Thyroid gland (tissue), 4 donors: ENCODE data around the gene RASA3. TPM values are rescaled to one million over a fixed set of nuclear protein-coding genes. Genes with fewer than 3 reads are reported as not detected.
"Not testable (repeated sequence)": the region's sequence is repeated elsewhere in the genome, so short reads cannot be mapped to it uniquely, and the experiment has no call there.

Experiments used
- DNase-seq, 2 donors: peaks; one replicate each; pipeline ENCODE4 v3.0.0-alpha.2; 2019
- H3K27ac ChIP-seq, 3 donors: fragments of 200-600 bp; sonication (generic); 1 replicate in 2 of 3; 2 replicates in 1 of 3; pipeline ENCODE4 v1.5.1; 2016 to 2019; ENCODE audit warnings: mild to moderate bottlenecking in 1 of 3, moderate library complexity in 1 of 3
- H3K27me3 ChIP-seq: fragments of 200-600 bp; sonication (generic); one replicate; pipeline ENCODE4 v1.5.1; 2019
- H3K36me3 ChIP-seq, 2 donors: fragments of 200-600 bp; sonication (generic); one replicate each; pipeline ENCODE4 v1.5.1; 2016 to 2019
- H3K4me1 ChIP-seq, 2 donors: fragments of 200-600 bp; sonication (generic); one replicate each; pipeline ENCODE4 v1.5.1; 2017 to 2019
- H3K4me3 ChIP-seq, 3 donors: fragments of 200-600 bp; sonication (generic); replicated peaks in 1 of 3; 1 replicate in 2 of 3; 2 replicates in 1 of 3; pipeline ENCODE4 v1.5.1; 2016; ENCODE audit warnings: mild to moderate bottlenecking in 1 of 3
- H3K9me3 ChIP-seq: fragments of 200-600 bp; sonication (generic); one replicate; pipeline ENCODE4 v1.5.1; 2017
- POLR2A ChIP-seq, 2 donors: fragments of 450-650 bp; IDR thresholded peaks; one replicate each; pipeline ENCODE4 v1.6.1; 2017; ENCODE audit warnings: antibody characterized with exemption in 2 of 2, mild to moderate bottlenecking in 2 of 2, moderate library complexity in 1 of 2
- WGBS, 2 donors: methylation state at CpG; one replicate each; pipeline ENCODE4 v1.1.5; 2017; 5-methylcytosine and 5-hydroxymethylcytosine counted together
- intact Hi-C: fragments of 100-400 bp; cut with DNase I; formaldehyde crosslinking; loops from one replicate; pipeline ENCODE4 v1.15.1; 2023
- total RNA-seq, 4 donors: library from RNA; depleted of rRNA; stranded (reverse); fragments of >200 nt; gene quantifications; one replicate each; pipeline ENCODE4 v1.2.3, GENCODE V29; 2016
- TF ChIP-seq, protein P1 (sequence below), 6 experiments: fragments of 200-600 bp in 3 of 6; fragments of 450-650 bp in 3 of 6; sonication (generic) in 3 of 6; IDR thresholded peaks; one replicate each; pipeline ENCODE4 v1.5.1; 2016 to 2019; ENCODE audit warnings: antibody characterized with exemption in 6 of 6, mild to moderate bottlenecking in 2 of 6, inconsistent platforms in 1 of 6, moderate library complexity in 1 of 6

RASA3 gene
- total RNA-seq, 4 donors from 2014 or later = 22.3 to 32.3 (median 25.5) TPM

DNA sequence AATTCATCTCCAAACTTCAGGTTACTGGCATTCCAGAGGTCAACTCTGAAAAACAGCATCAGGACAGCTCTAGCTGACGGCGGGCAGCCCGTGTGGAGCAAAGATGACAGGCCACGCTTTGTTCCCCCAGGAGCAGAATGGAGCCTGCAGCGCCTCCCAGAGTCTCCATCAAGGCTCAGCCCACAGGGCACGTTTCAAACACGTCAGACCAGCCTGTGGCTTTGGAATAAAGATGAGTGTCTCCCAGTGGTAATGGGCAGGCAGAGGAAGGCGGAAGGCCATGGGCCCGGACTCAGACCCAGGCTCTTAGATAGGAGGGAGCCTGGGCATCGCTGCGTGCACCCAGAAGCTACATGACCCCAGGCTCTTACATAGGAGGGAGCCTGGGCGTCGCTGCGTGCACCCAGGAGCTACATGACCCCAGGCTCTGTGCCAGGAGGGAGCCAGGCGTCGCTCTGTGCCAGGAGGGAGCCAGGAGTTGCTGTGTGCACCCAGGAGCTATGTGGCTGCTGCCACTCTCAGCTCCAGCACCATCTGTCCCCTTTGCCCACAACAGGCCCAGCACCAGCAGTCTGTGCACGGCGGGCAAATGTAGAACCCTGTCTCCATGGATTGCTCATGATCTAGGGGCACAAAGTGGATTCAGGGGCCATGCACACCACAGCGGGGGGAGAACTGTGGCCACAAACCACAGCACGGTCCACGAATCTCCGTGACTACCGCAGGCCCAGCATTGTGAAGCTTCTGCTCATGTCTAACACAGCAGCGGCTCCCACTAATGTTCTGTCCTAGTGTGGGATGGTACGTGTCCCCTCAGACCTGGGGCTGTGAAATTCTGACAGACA, 110.7 kb downstream of the RASA3 start:
- Histone ChIP-seq H3K4me1 (peaks cover 0 to 5% of the 10 kb centered on the region in 2 donors), H3K27me3 (no peaks in the 10 kb centered on the region), H3K27ac (no peak overlapping the region), H3K36me3 (peaks cover 0 to 14% of the 10 kb centered on the region in 2 donors), H3K4me3 (no peak overlapping the region), H3K9me3 (no peaks in the 10 kb centered on the region)
- TF ChIP-seq POLR2A (IDR thresholded peaks at IDR 0.05) = no peak
- TF ChIP-seq, protein P1, sequence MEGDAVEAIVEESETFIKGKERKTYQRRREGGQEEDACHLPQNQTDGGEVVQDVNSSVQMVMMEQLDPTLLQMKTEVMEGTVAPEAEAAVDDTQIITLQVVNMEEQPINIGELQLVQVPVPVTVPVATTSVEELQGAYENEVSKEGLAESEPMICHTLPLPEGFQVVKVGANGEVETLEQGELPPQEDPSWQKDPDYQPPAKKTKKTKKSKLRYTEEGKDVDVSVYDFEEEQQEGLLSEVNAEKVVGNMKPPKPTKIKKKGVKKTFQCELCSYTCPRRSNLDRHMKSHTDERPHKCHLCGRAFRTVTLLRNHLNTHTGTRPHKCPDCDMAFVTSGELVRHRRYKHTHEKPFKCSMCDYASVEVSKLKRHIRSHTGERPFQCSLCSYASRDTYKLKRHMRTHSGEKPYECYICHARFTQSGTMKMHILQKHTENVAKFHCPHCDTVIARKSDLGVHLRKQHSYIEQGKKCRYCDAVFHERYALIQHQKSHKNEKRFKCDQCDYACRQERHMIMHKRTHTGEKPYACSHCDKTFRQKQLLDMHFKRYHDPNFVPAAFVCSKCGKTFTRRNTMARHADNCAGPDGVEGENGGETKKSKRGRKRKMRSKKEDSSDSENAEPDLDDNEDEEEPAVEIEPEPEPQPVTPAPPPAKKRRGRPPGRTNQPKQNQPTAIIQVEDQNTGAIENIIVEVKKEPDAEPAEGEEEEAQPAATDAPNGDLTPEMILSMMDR (IDR thresholded peaks at IDR 0.05) = no peak
- DNase-seq = no peak
- intact Hi-C loops = no loop called here
- WGBS, 2 donors = 84 to 86% methylated on average over 19 to 21 of the region's 25 CpGs

DNA sequence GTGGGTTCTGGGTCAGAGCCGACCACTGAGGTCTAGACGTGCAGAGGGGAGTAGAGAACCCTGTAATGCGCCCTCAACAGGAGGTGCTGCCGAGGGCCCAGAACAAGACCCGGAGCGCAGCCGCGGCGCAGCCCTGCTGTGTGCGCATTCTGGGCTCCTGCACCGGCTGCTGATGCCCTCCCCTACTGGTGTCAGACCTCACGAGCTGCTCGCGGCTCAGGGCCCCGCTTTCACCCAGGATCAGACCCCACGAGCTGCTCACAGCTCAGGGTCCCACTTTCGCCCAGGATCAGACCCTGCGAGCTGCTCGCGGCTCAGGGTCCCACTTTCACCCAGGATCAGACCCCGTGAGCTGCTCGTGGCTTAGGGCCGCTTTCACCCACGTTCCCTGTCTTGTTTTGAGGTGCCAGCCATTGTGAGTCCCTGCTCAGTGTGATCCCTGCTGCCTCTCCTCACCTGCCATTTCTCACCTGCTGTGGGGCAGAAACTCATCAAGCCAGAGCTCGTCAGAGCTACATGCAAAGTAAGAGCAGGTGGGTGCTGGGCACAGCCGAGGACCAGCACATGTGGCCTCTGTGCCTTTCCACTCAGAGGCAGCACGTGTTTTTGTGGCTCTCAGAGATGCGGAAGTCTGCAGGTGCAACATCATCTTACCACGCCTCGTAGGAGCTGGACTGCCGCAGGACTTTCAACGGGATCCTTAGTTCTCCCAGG, 111.5 kb downstream of the RASA3 start:
- Histone ChIP-seq H3K27me3 (no peaks in the 10 kb centered on the region), H3K4me1 (peaks cover 0 to 7% of the 10 kb centered on the region in 2 donors), H3K9me3 (no peaks in the 10 kb centered on the region), H3K27ac (no peak overlapping the region), H3K36me3 (peaks cover 0 to 16% of the 10 kb centered on the region in 2 donors), H3K4me3 (no peak overlapping the region)
- intact Hi-C loops = no loop called here
- 88 to 90% methylated on average over 21 to 22 of the region's 32 CpGs for WGBS, 2 donors
- DNase-seq = no peak
- TF ChIP-seq, protein P1 (IDR thresholded peaks at IDR 0.05) = no peak
- no peak for TF ChIP-seq POLR2A (IDR thresholded peaks at IDR 0.05)

DNA sequence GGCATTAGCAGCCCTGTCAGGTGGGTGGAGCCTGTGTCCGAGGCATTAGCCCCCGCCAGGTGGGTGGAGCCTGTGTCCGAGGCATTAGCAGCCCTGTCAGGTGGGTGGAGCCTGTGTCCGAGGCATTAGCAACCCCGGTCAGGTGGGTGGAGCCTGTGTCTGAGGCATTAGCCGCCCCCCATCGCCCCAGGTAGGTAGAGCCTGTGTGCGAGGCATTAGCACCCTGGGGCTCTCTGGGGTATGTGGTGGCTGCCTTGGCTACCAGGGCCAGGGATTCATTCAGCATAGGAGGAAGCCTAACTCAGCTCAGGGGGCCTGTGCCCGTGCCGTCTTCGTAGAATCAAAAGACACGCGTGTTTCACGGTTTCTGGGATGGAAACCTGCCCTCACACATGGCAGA, 112.3 kb downstream of the RASA3 start:
- Histone ChIP-seq H3K36me3 (peaks cover 0 to 16% of the 10 kb centered on the region in 2 donors), H3K4me1 (peaks cover 4 to 12% of the 10 kb centered on the region in 2 donors)
- 96 to 100% methylated on average over 6 to 9 of the region's 14 CpGs for WGBS, 2 donors
- H3K9me3 ChIP-seq, intact Hi-C loops, H3K27me3 ChIP-seq, DNase-seq, H3K4me3 ChIP-seq, H3K27ac ChIP-seq: not testable (repeated sequence)

DNA sequence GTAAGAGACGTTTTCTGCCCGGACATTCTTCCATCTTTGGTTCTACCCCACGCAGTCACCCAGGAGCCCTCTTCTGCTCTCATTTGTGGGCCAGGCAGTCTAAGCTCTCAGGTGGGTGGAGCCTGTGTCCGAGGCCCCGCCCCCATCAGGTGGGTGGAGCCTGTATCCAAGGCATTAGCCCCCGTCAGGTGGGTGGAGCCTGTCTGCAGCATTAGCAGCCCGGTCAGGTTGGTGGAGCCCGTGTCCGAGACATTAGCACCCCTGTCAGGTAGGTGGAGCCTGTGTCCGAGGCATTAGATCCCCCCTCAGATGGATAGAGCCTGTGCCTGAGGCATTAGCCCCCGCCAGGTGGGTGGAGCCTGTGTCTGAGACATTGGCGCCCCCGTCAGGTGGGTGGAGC, 113.1 kb downstream of the RASA3 start:
- Histone ChIP-seq H3K4me3 (no peak overlapping the region), H3K4me1 (peaks cover 4 to 15% of the 10 kb centered on the region in 2 donors), H3K27me3 (no peaks in the 10 kb centered on the region), H3K9me3 (no peaks in the 10 kb centered on the region), H3K27ac (no peak overlapping the region), H3K36me3 (peaks cover 0 to 16% of the 10 kb centered on the region in 2 donors)
- WGBS, 2 donors = 97 to 100% methylated on average over 3 to 5 of the region's 13 CpGs
- intact Hi-C loops = no loop called here
- no peak for DNase-seq
- TF ChIP-seq POLR2A (IDR thresholded peaks at IDR 0.05) = no peak
- TF ChIP-seq, protein P1 (IDR thresholded peaks at IDR 0.05) = no peak

DNA sequence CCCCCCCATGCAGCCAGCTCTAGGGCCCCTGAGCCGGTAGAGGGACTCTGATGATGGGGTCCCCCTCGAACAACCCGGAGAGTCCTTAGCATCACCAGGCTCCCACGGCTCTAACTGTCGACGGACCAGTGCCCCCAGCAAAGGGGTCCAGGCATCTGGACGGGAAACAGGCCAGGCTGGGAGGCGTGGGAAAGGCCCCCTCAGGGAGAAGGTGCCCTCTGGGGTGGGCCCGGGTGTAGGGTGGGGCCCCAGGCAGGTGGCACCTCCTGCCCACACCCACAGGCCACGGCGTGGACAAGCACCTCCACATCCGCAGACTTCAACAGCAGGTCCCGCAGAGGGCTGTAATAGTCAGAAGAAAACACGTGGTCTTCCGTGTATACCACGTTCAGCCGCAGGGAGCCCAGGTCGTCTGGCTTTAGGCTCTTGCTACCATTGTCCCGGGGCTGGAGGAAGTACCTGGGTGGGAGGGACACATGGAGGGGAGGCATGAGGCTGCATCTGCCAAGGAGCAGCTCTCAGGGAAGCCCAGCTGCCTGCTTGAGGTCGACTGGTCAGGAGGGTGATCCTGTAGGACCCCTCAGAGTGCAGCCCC, 113.9 kb downstream of the RASA3 start:
- Histone ChIP-seq H3K27ac (no peak overlapping the region), H3K36me3 (peaks cover 0 to 16% of the 10 kb centered on the region in 2 donors), H3K4me3 (no peak overlapping the region), H3K4me1 (peaks cover 4 to 15% of the 10 kb centered on the region in 2 donors), H3K27me3 (no peaks in the 10 kb centered on the region), H3K9me3 (no peaks in the 10 kb centered on the region)
- intact Hi-C loops = no loop called here
- no peak for TF ChIP-seq POLR2A (IDR thresholded peaks at IDR 0.05)
- TF ChIP-seq, protein P1 (IDR thresholded peaks at IDR 0.05) = no peak
- 87 to 95% methylated on average over 14 to 17 of the region's 20 CpGs for WGBS, 2 donors
- DNase-seq = no peak
